SIG-M5 (cell line): ENCODE measurements around the gene ANKRD28.
"Not testable (repeated sequence)": the region's sequence is repeated elsewhere in the genome, so short reads cannot be mapped to it uniquely, and the experiment has no call there.

ENCODE experiments used
- DNase-seq: peaks from one replicate; lab custom pipeline; 2025; lab: John Stamatoyannopoulos, UW

The ANKRD28 gene

GRCh38 chr3:15771444-15771843, 26.3 kb downstream of the ANKRD28 start:
- DNase-seq: no peak

GRCh38 chr3:15769256-15769915, 28.4 kb downstream of the ANKRD28 start:
- DNase-seq: no peak

GRCh38 chr3:15768421-15769255, 29.1 kb downstream of the ANKRD28 start:
- no peak for DNase-seq

- DNase-seq: no peak
Measured at GRCh38 chr3:15766406-15766805, 31.4 kb downstream of the ANKRD28 start.

GRCh38 chr3:15758295-15758694, 39.5 kb downstream of the ANKRD28 start:
- no peak for DNase-seq

GRCh38 chr3:15757824-15758223, 40.0 kb downstream of the ANKRD28 start:
- DNase-seq: no peak

- DNase-seq: no peak
Measured at GRCh38 chr3:15756505-15756904, 41.3 kb downstream of the ANKRD28 start.

- DNase-seq: no peak
Measured at GRCh38 chr3:15755780-15756179, 42.0 kb downstream of the ANKRD28 start.

GRCh38 chr3:15755181-15755580, 42.6 kb downstream of the ANKRD28 start:
- no peak for DNase-seq

GRCh38 chr3:15754047-15754446, 43.7 kb downstream of the ANKRD28 start:
- no peak for DNase-seq

GRCh38 chr3:15753056-15753710, 44.6 kb downstream of the ANKRD28 start:
- DNase-seq: no peak

GRCh38 chr3:15750879-15751278, 46.9 kb downstream of the ANKRD28 start:
- no peak for DNase-seq

GRCh38 chr3:15750143-15750542, 47.6 kb downstream of the ANKRD28 start:
- no peak for DNase-seq

- not testable (repeated sequence) for DNase-seq
Measured at GRCh38 chr3:15745896-15746295, 51.9 kb downstream of the ANKRD28 start.

- DNase-seq: no peak
Measured at GRCh38 chr3:15744176-15744575, 53.6 kb downstream of the ANKRD28 start.

- DNase-seq: no peak
Measured at GRCh38 chr3:15743587-15744009, 54.2 kb downstream of the ANKRD28 start.

GRCh38 chr3:15742236-15742635, 55.5 kb downstream of the ANKRD28 start:
- not testable (repeated sequence) for DNase-seq

GRCh38 chr3:15738616-15739005, 59.2 kb downstream of the ANKRD28 start:
- DNase-seq: not testable (repeated sequence)

- DNase-seq: no peak
Measured at GRCh38 chr3:15731024-15731423, 66.8 kb downstream of the ANKRD28 start.

- DNase-seq: no peak
Measured at GRCh38 chr3:15728766-15729165, 69.0 kb downstream of the ANKRD28 start.

GRCh38 chr3:15726881-15727280, 70.9 kb downstream of the ANKRD28 start:
- DNase-seq: no peak

- no peak for DNase-seq
Measured at GRCh38 chr3:15726043-15726442, 71.7 kb downstream of the ANKRD28 start.

GRCh38 chr3:15724446-15724845, 73.3 kb downstream of the ANKRD28 start:
- DNase-seq: no peak
